Upper lobe of left lung (tissue), 6 donors: ENCODE data around the gene PKIG. TPM values are rescaled to one million over a fixed set of nuclear protein-coding genes. Genes with fewer than 3 reads are reported as not detected.
A peak's percentile ranks its signal among the peaks of the same experiment; 100 is the strongest.

Experiments
- ATAC-seq, 2 donors: fragments of 200-7000 bp; cut with Tn5 transposase; one replicate each; pipeline ENCODE4 v1.9.1; 2022; ENCODE audit warnings: mild to moderate bottlenecking in 2 of 2, moderate library complexity in 2 of 2; ENCODE audit not compliant: low FRiP score in 2 of 2
- DNase-seq, 2 donors: peaks; one replicate each; pipeline ENCODE4 v3.0.0-alpha.2; 2019 to 2020
- H3K27ac ChIP-seq, 4 donors: fragments of 200-600 bp; sonication (generic); one replicate each; pipeline ENCODE4 v1.5.1; 2016 to 2019
- H3K27me3 ChIP-seq, 4 donors: fragments of 200-600 bp; sonication (generic); one replicate each; pipeline ENCODE4 v1.5.1; 2017 to 2019
- H3K36me3 ChIP-seq, 4 donors: fragments of 200-600 bp; sonication (generic); one replicate each; pipeline ENCODE4 v1.5.1; 2016 to 2019
- H3K4me1 ChIP-seq, 4 donors: fragments of 200-600 bp; sonication (generic); one replicate each; pipeline ENCODE4 v1.5.1; 2018 to 2019
- H3K4me3 ChIP-seq, 4 donors: fragments of 200-600 bp; sonication (generic); one replicate each; pipeline ENCODE4 v1.5.1; 2017 to 2019; ENCODE audit warnings: mild to moderate bottlenecking in 2 of 4, moderate library complexity in 1 of 4
- H3K9me3 ChIP-seq, 4 donors: fragments of 200-600 bp; sonication (generic); one replicate each; pipeline ENCODE4 v1.5.1; 2018 to 2019
- CTCF ChIP-seq, 6 experiments: fragments of 450-650 bp in 4 of 6; fragments of 200-600 bp in 2 of 6; sonication (generic) in 2 of 6; IDR thresholded peaks; one replicate each; pipeline ENCODE4 v1.5.1; 2016 to 2019; ENCODE audit warnings: antibody characterized with exemption in 6 of 6
- EP300 ChIP-seq, 4 donors: sonication (generic); formaldehyde crosslinking; IDR thresholded peaks; one replicate each; pipeline ENCODE4 v1.5.1; 2017; ENCODE audit warnings: antibody characterized with exemption in 4 of 4, control low read depth in 2 of 4
- POLR2A ChIP-seq, 4 donors: fragments of 450-650 bp; IDR thresholded peaks; one replicate each; pipeline ENCODE4 v1.5.1; 2016 to 2017; ENCODE audit warnings: antibody characterized with exemption in 4 of 4, mild to moderate bottlenecking in 2 of 4
- POLR2AphosphoS5 ChIP-seq, 2 donors: sonication (generic); formaldehyde crosslinking; IDR thresholded peaks; one replicate each; pipeline ENCODE4 v1.5.1; 2017; ENCODE audit warnings: antibody characterized with exemption in 2 of 2
- WGBS, 2 donors: methylation state at CpG; one replicate each; pipeline ENCODE4 v1.1.5; 2017 to 2018; 5-methylcytosine and 5-hydroxymethylcytosine counted together
- total RNA-seq, 6 donors: library from RNA; depleted of rRNA in 4 of 6; stranded (reverse); fragments of >200 nt in 4 of 6; gene quantifications; one replicate each; pipeline versions ENCODE4 v1.1.0 to v1.2.1, GENCODE V29; 2016 to 2021
- donor health status: DM: no; HTN: no; CAD: no; lungs with moderate emphysema.
- donor health status: DM: no; HTN: yes; CAD: no; lungs with severe emphysema.

Gene PKIG
- total RNA-seq, 6 donors from 2014 or later: 46.1 to 91.5 (median 67.8) TPM

GRCh38 chr20:44544263-44544662 lies 38.1 kb upstream of the PKIG start:
- TF ChIP-seq POLR2AphosphoS5 (IDR thresholded peaks at IDR 0.05) (no peak), CTCF (IDR thresholded peaks at IDR 0.05) (no peak), POLR2A (IDR thresholded peaks at IDR 0.05) (no peak), EP300 (IDR thresholded peaks at IDR 0.05) (no peak)
- Histone ChIP-seq H3K4me1 (peaks cover 21 to 36% (median 31%) of the 10 kb centered on the region in 4 donors), H3K4me3 (no peak overlapping the region), H3K36me3 (no peaks in the 10 kb centered on the region), H3K27ac (peak overlapping the region in 1 of 4 donors; percentile 27), H3K9me3 (no peaks in the 10 kb centered on the region), H3K27me3 (no peaks in the 10 kb centered on the region)
- no peak for DNase-seq
- WGBS, 2 donors: 44% methylated on average over 5 of the region's 5 CpGs
- ATAC-seq: no peak

GRCh38 chr20:44547419-44547818 lies 35.0 kb upstream of the PKIG start:
- no peak for ATAC-seq
- 97 to 98% methylated on average over 8 of the region's 8 CpGs for WGBS, 2 donors
- Histone ChIP-seq H3K36me3 (no peaks in the 10 kb centered on the region), H3K27me3 (no peaks in the 10 kb centered on the region), H3K4me3 (no peak overlapping the region), H3K27ac (peak overlapping the region in 2 of 4 donors; percentile 63 to 82), H3K9me3 (no peaks in the 10 kb centered on the region), H3K4me1 (peaks cover 18 to 31% (median 23%) of the 10 kb centered on the region in 4 donors)
- DNase-seq: no peak
- no peak for TF ChIP-seq POLR2A (IDR thresholded peaks at IDR 0.05)
- no peak for TF ChIP-seq POLR2AphosphoS5 (IDR thresholded peaks at IDR 0.05)
- no peak for TF ChIP-seq CTCF (IDR thresholded peaks at IDR 0.05)
- TF ChIP-seq EP300 (IDR thresholded peaks at IDR 0.05): no peak

DNA sequence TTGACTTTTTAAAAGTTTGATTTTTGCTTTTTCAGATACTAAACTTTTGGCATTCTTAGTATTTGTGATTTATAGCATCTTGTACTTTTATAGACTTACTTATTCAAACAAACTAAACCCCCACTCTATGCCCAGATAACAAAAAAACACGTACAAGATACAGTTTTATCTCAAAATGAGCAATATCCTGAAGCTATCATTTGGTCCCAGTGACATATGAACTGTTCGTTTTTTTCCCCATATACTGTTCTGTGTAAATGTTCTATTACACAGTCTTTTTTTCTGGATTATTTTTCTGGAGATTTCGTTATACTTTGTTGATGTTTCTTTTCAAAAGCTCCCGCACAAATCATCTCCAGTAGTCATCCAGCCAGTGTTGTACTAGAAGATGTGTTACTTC lies 33.3 kb upstream of the PKIG start:
- no peak for TF ChIP-seq POLR2AphosphoS5 (IDR thresholded peaks at IDR 0.05)
- TF ChIP-seq POLR2A (IDR thresholded peaks at IDR 0.05): no peak
- TF ChIP-seq EP300 (IDR thresholded peaks at IDR 0.05): no peak
- TF ChIP-seq CTCF (IDR thresholded peaks at IDR 0.05): no peak
- H3K9me3 ChIP-seq: no peaks in the 10 kb centered on the region
- H3K27me3 ChIP-seq: no peaks in the 10 kb centered on the region
- H3K4me1 ChIP-seq: peaks cover 20 to 35% (median 29%) of the 10 kb centered on the region in 4 donors
- H3K4me3 ChIP-seq: no peak overlapping the region
- H3K36me3 ChIP-seq: no peaks in the 10 kb centered on the region
- DNase-seq: no peak
- ATAC-seq: no peak
- WGBS, 2 donors: 43 to 55% methylated on average over 4 of the region's 4 CpGs
- peak overlapping the region; percentile 55 to 82 (median 60) for H3K27ac ChIP-seq

DNA sequence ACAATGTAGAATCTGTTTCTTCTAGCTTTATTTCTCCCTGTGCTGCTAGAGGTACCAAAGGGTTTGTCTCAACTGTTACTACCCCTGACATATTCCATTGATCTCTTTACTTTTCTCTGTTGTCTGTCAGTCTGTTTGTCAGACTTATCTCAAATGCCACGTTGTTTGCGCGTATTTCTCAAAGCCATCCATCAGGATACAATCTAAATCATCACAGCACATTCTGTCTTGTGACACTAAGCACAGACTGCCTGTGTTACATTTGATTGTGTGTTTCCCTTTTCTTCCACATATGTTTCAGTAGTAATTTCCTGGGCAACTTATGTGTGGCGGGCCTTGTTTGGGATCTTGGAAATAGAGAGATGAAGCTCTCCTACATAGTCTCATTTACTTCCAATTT lies 30.3 kb upstream of the PKIG start:
- ATAC-seq: no peak
- Histone ChIP-seq H3K4me3 (no peak overlapping the region), H3K4me1 (peaks cover 20 to 45% (median 39%) of the 10 kb centered on the region in 4 donors)

More for the DNA sequence above, 30.3 kb upstream of the PKIG start:
- WGBS, 2 donors: 59 to 65% methylated on average over 4 of the region's 4 CpGs
- Histone ChIP-seq H3K27ac (peak overlapping the region in 3 of 4 donors; percentile 15 to 82 (median 72)), H3K9me3 (no peaks in the 10 kb centered on the region), H3K36me3 (no peaks in the 10 kb centered on the region), H3K27me3 (no peaks in the 10 kb centered on the region)
- no peak for TF ChIP-seq CTCF (IDR thresholded peaks at IDR 0.05)
- no peak for TF ChIP-seq EP300 (IDR thresholded peaks at IDR 0.05)
- TF ChIP-seq POLR2AphosphoS5 (IDR thresholded peaks at IDR 0.05): no peak
- no peak for TF ChIP-seq POLR2A (IDR thresholded peaks at IDR 0.05)
- no peak for DNase-seq
